HepG2 (cell line): ENCODE results near the gene HEATR5B. TPM values are rescaled to one million over a fixed set of nuclear protein-coding genes. Genes with fewer than 3 reads are reported as not detected.

ENCODE experiments used
- CAMTA2 ChIP-seq: sonication (generic); formaldehyde crosslinking; IDR thresholded peaks from 2 replicates; pipeline ENCODE4 v1.4.0; 2020; ENCODE audit warnings: mild to moderate bottlenecking, missing genetic modification reagents, borderline replicate concordance
- FOXK1 ChIP-seq: sonication (generic); formaldehyde crosslinking; IDR thresholded peaks from 2 replicates; pipeline ENCODE4 v1.4.0; 2020; ENCODE audit warnings: low read depth, missing genetic modification reagents, borderline replicate concordance
- HNF4G ChIP-seq, 2 experiments: sonication (generic) in 1 of 2; formaldehyde crosslinking in 1 of 2; IDR thresholded peaks; 2 replicates each; pipeline versions ENCODE4 v1.4.0 to v1.6.1; 2011 to 2020; ENCODE audit warnings: borderline replicate concordance in 2 of 2, low read depth in 2 of 2, mild to moderate bottlenecking in 2 of 2, low read length in 1 of 2, missing genetic modification reagents in 1 of 2, moderate library complexity in 1 of 2
- JDP2 ChIP-seq: sonication (generic); formaldehyde crosslinking; IDR thresholded peaks from 2 replicates; pipeline ENCODE4 v1.8.1; 2022; ENCODE audit warnings: missing genetic modification reagents, borderline replicate concordance
- KLF6 ChIP-seq: IDR thresholded peaks from 2 replicates; pipeline ENCODE4 v1.8.0; 2016; ENCODE audit warnings: missing biosample characterization, missing genetic modification reagents
- MEF2D ChIP-seq: sonication (generic); formaldehyde crosslinking; IDR thresholded peaks from 2 replicates; pipeline ENCODE4 v1.5.1; 2020; ENCODE audit warnings: mild to moderate bottlenecking, missing genetic modification reagents
- PHB2 ChIP-seq: fragments of 450-650 bp; IDR thresholded peaks from 2 replicates; pipeline ENCODE4 v1.6.1; 2018; ENCODE audit not compliant: partially characterized antibody
- PRMT3 ChIP-seq: sonication (generic); formaldehyde crosslinking; IDR thresholded peaks from 2 replicates; pipeline ENCODE4 v1.8.1; 2022; ENCODE audit warnings: low read depth, mild to moderate bottlenecking, moderate library complexity, missing genetic modification reagents, borderline replicate concordance
- SCMH1 ChIP-seq: sonication (generic); formaldehyde crosslinking; IDR thresholded peaks from 2 replicates; pipeline ENCODE4 v1.9.0; 2021; ENCODE audit warnings: missing genetic modification reagents, mild to moderate bottlenecking, borderline replicate concordance
- ZC3H4 ChIP-seq: sonication (generic); formaldehyde crosslinking; IDR thresholded peaks from 2 replicates; pipeline ENCODE4 v1.4.0; 2020; ENCODE audit warnings: missing genetic modification reagents, borderline replicate concordance
- ZFP62 ChIP-seq: sonication (generic); formaldehyde crosslinking; IDR thresholded peaks from 2 replicates; pipeline ENCODE4 v1.4.0; 2020; ENCODE audit warnings: missing genetic modification reagents
- ZNF160 ChIP-seq: sonication (generic); formaldehyde crosslinking; IDR thresholded peaks from 2 replicates; pipeline ENCODE4 v1.8.0; 2022; ENCODE audit warnings: mild to moderate bottlenecking, inconsistent platforms, missing genetic modification reagents
- ZNF205 ChIP-seq: IDR thresholded peaks from 2 replicates; pipeline ENCODE4 v1.6.1; 2018; ENCODE audit warnings: missing biosample characterization, missing genetic modification reagents
- ZNF652 ChIP-seq: IDR thresholded peaks from 2 replicates; pipeline ENCODE4 v1.6.1; 2016; ENCODE audit warnings: low read depth, borderline replicate concordance
- ZNF691 ChIP-seq: sonication (generic); formaldehyde crosslinking; IDR thresholded peaks from 2 replicates; pipeline ENCODE4 v1.4.0; 2020; ENCODE audit warnings: missing genetic modification reagents, low read depth, mild to moderate bottlenecking, borderline replicate concordance
- ZNF746 ChIP-seq: sonication (generic); formaldehyde crosslinking; IDR thresholded peaks from 2 replicates; pipeline ENCODE4 v1.8.0; 2022; ENCODE audit warnings: mild to moderate bottlenecking, missing genetic modification reagents
- polyA plus RNA-seq, 8 experiments: library from polyadenylated mRNA; depleted of rRNA in 3 of 8; stranded (reverse) in 7 of 8; unstranded in 1 of 8; fragments of >200 nt; fragmentation: Illumina TruSeq in 4 of 8; extraction: Trizol in 4 of 8; gene quantifications; 2 replicates each; pipeline versions ENCODE4 v1.2.1 to v1.2.3, GENCODE V29; 2011 to 2016; ENCODE audit warnings: low read depth in 4 of 8, missing spikeins in 1 of 8, mixed read lengths in 1 of 8; ENCODE audit not compliant: insufficient read depth in 1 of 8
- total RNA-seq, 5 experiments: library from RNA; depleted of rRNA; stranded (reverse); fragments of >200 nt; fragmentation: Illumina TruSeq; extraction: Trizol; gene quantifications; 2 replicates each; pipeline ENCODE4 v1.2.3, GENCODE V29; 2016; ENCODE audit warnings: low read depth in 1 of 5
- TF ChIP-seq, protein P1 (sequence below): sonication (generic); formaldehyde crosslinking; IDR thresholded peaks from 2 replicates; pipeline ENCODE4 v1.8.0; 2023; ENCODE audit warnings: mild to moderate bottlenecking, missing genetic modification reagents
- TF ChIP-seq, protein P2 (sequence below): sonication (generic); formaldehyde crosslinking; IDR thresholded peaks from 2 replicates; pipeline ENCODE4 v1.5.1; 2020; ENCODE audit warnings: mild to moderate bottlenecking, missing genetic modification reagents, borderline replicate concordance
- TF ChIP-seq, protein P3 (sequence below): sonication (generic); formaldehyde crosslinking; IDR thresholded peaks from 2 replicates; pipeline ENCODE4 v1.8.1; 2023; ENCODE audit warnings: missing genetic modification reagents, inconsistent platforms, borderline replicate concordance

Gene HEATR5B
- total and polyA plus RNA-seq, 2 of the 13 experiments (the other 11 are each of a cell fraction or from before 2014, with no cell fraction given): 12.7 to 16.3 TPM

DNA sequence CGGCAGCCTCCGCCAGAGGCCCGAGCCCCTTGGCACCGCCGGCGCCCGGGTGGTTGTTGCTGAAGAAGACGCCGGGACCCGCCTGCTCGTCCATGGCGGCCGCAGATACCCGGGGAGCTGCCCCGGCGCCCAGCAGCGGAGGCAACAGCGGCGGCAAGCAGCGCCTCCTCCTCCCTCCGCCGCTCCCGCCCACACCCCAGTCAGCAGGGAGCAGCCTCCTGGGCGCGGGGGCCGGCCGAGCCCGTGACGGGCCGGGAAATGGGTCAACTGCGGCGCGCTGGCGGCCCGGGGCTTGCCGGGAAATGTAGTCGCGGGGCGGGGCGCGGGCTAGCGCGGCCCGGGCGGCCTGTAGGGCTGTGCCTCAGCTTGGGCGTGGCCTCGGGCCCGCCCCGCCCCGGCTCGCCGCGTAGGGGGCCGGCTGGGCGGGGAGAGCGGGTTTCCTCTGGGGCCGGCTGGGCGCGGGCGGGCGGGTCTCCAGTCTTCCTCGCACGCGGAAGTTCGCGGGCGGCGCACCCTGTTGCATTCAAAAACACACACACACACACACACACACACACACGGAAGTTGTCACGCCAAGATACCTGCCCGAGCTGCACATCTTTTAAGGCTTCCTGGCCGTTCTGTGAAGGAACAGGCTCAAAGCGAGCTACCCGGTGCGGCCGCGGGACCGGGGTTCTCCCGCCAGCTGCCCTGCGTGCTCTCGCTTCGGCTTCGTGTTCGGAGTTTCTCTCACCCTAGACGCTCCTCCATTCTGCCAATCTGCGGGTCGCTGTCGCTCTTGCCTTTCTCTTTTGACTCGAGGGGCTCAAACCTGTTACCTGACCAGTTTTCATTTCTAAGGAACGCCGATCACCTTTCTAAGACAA, 117.6 kb downstream of the HEATR5B start, which contains the start of gene STRN (continued):
- TF ChIP-seq, protein P1, sequence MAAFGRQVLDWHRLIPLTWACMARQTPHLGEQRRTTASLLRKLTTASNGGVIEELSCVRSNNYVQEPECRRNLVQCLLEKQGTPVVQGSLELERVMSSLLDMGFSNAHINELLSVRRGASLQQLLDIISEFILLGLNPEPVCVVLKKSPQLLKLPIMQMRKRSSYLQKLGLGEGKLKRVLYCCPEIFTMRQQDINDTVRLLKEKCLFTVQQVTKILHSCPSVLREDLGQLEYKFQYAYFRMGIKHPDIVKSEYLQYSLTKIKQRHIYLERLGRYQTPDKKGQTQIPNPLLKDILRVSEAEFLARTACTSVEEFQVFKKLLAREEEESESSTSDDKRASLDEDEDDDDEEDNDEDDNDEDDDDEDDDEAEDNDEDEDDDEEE: no peak
- TF ChIP-seq ZNF652 (no peak), ZFP62 (CRISPR knock-in tag) (no peak), KLF6 (CRISPR knock-in tag) (peak; percentile 63; the same call in 1 of the 2 replicates), ZNF746 (CRISPR knock-in tag) (0 out of 2 replicates have a peak, but pooled peaks have one; percentile 23), PHB2 (no peak), PRMT3 (peak; percentile 89), MEF2D (CRISPR knock-in tag) (peak; percentile 57), ZNF205 (CRISPR knock-in tag) (no peak), ZC3H4 (CRISPR knock-in tag) (0 out of 2 replicates have a peak, but pooled peaks have one; percentile 47), JDP2 (CRISPR knock-in tag) (no peak; the same call in 1 of the 2 replicates), HNF4G (IDR thresholded peaks at IDR 0.05; ENCODE audit: borderline replicate concordance, low read depth, low read length) (0 out of 2 replicates have a peak, but pooled peaks have one; percentile 6), HNF4G (CRISPR knock-in tag; IDR thresholded peaks at IDR 0.05; ENCODE audit: borderline replicate concordance, low read depth) (no peak; the same call in 1 of the 2 replicates), FOXK1 (CRISPR knock-in tag) (peak; percentile 29; the same call in 1 of the 2 replicates), SCMH1 (CRISPR knock-in tag) (no peak), ZNF160 (CRISPR knock-in tag) (peak; percentile 69), CAMTA2 (CRISPR knock-in tag) (peak; percentile 57; the same call in 1 of the 2 replicates), ZNF691 (peak; percentile 66)
- TF ChIP-seq, protein P2, sequence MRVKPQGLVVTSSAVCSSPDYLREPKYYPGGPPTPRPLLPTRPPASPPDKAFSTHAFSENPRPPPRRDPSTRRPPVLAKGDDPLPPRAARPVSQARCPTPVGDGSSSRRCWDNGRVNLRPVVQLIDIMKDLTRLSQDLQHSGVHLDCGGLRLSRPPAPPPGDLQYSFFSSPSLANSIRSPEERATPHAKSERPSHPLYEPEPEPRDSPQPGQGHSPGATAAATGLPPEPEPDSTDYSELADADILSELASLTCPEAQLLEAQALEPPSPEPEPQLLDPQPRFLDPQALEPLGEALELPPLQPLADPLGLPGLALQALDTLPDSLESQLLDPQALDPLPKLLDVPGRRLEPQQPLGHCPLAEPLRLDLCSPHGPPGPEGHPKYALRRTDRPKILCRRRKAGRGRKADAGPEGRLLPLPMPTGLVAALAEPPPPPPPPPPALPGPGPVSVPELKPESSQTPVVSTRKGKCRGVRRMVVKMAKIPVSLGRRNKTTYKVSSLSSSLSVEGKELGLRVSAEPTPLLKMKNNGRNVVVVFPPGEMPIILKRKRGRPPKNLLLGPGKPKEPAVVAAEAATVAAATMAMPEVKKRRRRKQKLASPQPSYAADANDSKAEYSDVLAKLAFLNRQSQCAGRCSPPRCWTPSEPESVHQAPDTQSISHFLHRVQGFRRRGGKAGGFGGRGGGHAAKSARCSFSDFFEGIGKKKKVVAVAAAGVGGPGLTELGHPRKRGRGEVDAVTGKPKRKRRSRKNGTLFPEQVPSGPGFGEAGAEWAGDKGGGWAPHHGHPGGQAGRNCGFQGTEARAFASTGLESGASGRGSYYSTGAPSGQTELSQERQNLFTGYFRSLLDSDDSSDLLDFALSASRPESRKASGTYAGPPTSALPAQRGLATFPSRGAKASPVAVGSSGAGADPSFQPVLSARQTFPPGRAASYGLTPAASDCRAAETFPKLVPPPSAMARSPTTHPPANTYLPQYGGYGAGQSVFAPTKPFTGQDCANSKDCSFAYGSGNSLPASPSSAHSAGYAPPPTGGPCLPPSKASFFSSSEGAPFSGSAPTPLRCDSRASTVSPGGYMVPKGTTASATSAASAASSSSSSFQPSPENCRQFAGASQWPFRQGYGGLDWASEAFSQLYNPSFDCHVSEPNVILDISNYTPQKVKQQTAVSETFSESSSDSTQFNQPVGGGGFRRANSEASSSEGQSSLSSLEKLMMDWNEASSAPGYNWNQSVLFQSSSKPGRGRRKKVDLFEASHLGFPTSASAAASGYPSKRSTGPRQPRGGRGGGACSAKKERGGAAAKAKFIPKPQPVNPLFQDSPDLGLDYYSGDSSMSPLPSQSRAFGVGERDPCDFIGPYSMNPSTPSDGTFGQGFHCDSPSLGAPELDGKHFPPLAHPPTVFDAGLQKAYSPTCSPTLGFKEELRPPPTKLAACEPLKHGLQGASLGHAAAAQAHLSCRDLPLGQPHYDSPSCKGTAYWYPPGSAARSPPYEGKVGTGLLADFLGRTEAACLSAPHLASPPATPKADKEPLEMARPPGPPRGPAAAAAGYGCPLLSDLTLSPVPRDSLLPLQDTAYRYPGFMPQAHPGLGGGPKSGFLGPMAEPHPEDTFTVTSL: peak; percentile 44; the same call in 1 of the 2 replicates
- TF ChIP-seq, protein P3, sequence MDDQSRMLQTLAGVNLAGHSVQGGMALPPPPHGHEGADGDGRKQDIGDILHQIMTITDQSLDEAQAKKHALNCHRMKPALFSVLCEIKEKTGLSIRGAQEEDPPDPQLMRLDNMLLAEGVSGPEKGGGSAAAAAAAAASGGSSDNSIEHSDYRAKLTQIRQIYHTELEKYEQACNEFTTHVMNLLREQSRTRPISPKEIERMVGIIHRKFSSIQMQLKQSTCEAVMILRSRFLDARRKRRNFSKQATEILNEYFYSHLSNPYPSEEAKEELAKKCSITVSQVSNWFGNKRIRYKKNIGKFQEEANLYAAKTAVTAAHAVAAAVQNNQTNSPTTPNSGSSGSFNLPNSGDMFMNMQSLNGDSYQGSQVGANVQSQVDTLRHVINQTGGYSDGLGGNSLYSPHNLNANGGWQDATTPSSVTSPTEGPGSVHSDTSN: no peak
